K562 (cell line): ENCODE measurements around the gene GNAZ. TPM values are rescaled to one million over a fixed set of nuclear protein-coding genes. Genes with fewer than 3 reads are reported as not detected.

ENCODE experiments used
- ATF1 ChIP-seq, 2 experiments: fragments of 450-650 bp in 1 of 2; IDR thresholded peaks; 2 replicates each; pipeline ENCODE4 v1.6.1; 2016; ENCODE audit warnings: missing compliant biosample characterization in 1 of 2, missing genetic modification characterization in 1 of 2
- CBX2 ChIP-seq: fragments of 200-600 bp; sonication (generic); IDR thresholded peaks from one replicate; pipeline ENCODE4 v1.6.1; 2012; ENCODE audit warnings: mild to moderate bottlenecking, low read length, inconsistent platforms; ENCODE audit not compliant: insufficient read depth, poor library complexity, severe bottlenecking
- GABPB2 ChIP-seq: fragments of 250-450 bp; sonication (Bioruptor Pico); conservative IDR thresholded peaks from 2 replicates; pipeline ENCODE4 v1.5.1; 2021; ENCODE audit warnings: mild to moderate bottlenecking
- GATAD2A ChIP-seq: fragments of 450-650 bp; IDR thresholded peaks from 2 replicates; pipeline ENCODE4 v1.6.1; 2017
- HDAC3 ChIP-seq: fragments of 450-650 bp; IDR thresholded peaks from 2 replicates; pipeline ENCODE4 v1.6.1; 2018; ENCODE audit warnings: borderline replicate concordance, mild to moderate bottlenecking, moderate library complexity; ENCODE audit not compliant: partially characterized antibody
- HMGXB4 ChIP-seq: sonication (generic); formaldehyde crosslinking; IDR thresholded peaks from 2 replicates; pipeline ENCODE4 v1.8.1; 2023; ENCODE audit warnings: mild to moderate bottlenecking, missing genetic modification reagents
- JUN ChIP-seq, 2 experiments: sonication (generic) in 1 of 2; formaldehyde crosslinking in 1 of 2; IDR thresholded peaks; 2 replicates each; pipeline versions ENCODE4 v1.6.1 to v1.8.0; 2012 to 2022; ENCODE audit warnings: borderline replicate concordance in 2 of 2, mild to moderate bottlenecking in 2 of 2, improper control_type of control experiment in 1 of 2, low read depth in 1 of 2, low read length in 1 of 2, missing genetic modification reagents in 1 of 2
- MBD2 ChIP-seq: sonication (generic); IDR thresholded peaks from 2 replicates; pipeline ENCODE4 v1.6.1; 2016; ENCODE audit warnings: low read depth, borderline replicate concordance
- NFIC ChIP-seq: fragments of 450-650 bp; IDR thresholded peaks from 2 replicates; pipeline ENCODE4 v1.6.1; 2017; ENCODE audit warnings: mild to moderate bottlenecking, inconsistent platforms
- NRF1 ChIP-seq, 2 experiments: fragments of 450-650 bp; IDR thresholded peaks in 1 of 2; conservative IDR thresholded peaks in 1 of 2; 2 replicates each; pipeline ENCODE4 v1.6.1; 2014; ENCODE audit warnings: mild to moderate bottlenecking in 2 of 2
- POLR3A ChIP-seq: IDR thresholded peaks from 2 replicates; pipeline ENCODE4 v1.6.1; 2011; ENCODE audit warnings: borderline replicate concordance, mild to moderate bottlenecking, moderate library complexity; ENCODE audit not compliant: insufficient read length, insufficient read depth; ENCODE audit errors: extremely low read depth
- SNRNP70 ChIP-seq: fragments of 200-400 bp; formaldehyde crosslinking; optimal IDR thresholded peaks from 2 replicates; pipeline ENCODE3; 2017; ENCODE audit warnings: low read depth, low read length
- SP2 ChIP-seq: IDR thresholded peaks from 2 replicates; pipeline ENCODE4 v1.6.1; 2011; ENCODE audit warnings: mild to moderate bottlenecking, low read depth, low read length, moderate library complexity; ENCODE audit not compliant: poor library complexity, severe bottlenecking; ENCODE audit errors: extremely low read depth
- SRSF7 ChIP-seq: fragments of 200-400 bp; formaldehyde crosslinking; optimal IDR thresholded peaks from 2 replicates; pipeline ENCODE3; 2017; ENCODE audit warnings: mild to moderate bottlenecking, low read depth, low read length
- TAL1 ChIP-seq: fragments of 450-650 bp; IDR thresholded peaks from 2 replicates; pipeline ENCODE4 v1.6.1; 2016; ENCODE audit warnings: mild to moderate bottlenecking
- YBX1 ChIP-seq: fragments of 450-650 bp; IDR thresholded peaks from 2 replicates; pipeline ENCODE4 v1.7.1; 2016; ENCODE audit warnings: mild to moderate bottlenecking
- ZNF436 ChIP-seq: fragments of 250-450, 450-650 bp; sonication (Bioruptor Pico); formaldehyde crosslinking; IDR thresholded peaks from 2 replicates; pipeline ENCODE4 v1.7.0; 2020; ENCODE audit warnings: mild to moderate bottlenecking
- ZNF444 ChIP-seq: fragments of 250-450 bp; sonication (Bioruptor Pico); IDR thresholded peaks from 2 replicates; pipeline ENCODE4 v1.4.0; 2020; ENCODE audit warnings: mild to moderate bottlenecking, moderate library complexity
- ZNF639 ChIP-seq, 2 experiments: fragments of 200-800 bp in 1 of 2; sonication (Bioruptor generic) in 1 of 2; sonication (generic) in 1 of 2; formaldehyde crosslinking in 1 of 2; IDR thresholded peaks in 1 of 2; conservative IDR thresholded peaks in 1 of 2; 2 replicates each; pipeline versions ENCODE4 v1.5.0 to v1.6.1; 2016 to 2020; ENCODE audit warnings: missing compliant biosample characterization in 1 of 2, missing genetic modification characterization in 1 of 2, missing genetic modification reagents in 1 of 2
- polyA plus RNA-seq, 8 experiments: library from polyadenylated mRNA; depleted of rRNA in 4 of 8; stranded (reverse) in 5 of 8; unstranded in 3 of 8; fragments of >200 nt; fragmentation: Nextera tagmentation in 2 of 8; fragmentation: Illumina TruSeq in 1 of 8; extraction: Ambion mirVana in 2 of 8; extraction: Trizol in 1 of 8; gene quantifications; 2 replicates each; pipeline versions ENCODE4 v1.2.1 to v1.2.3, GENCODE V29; 2011 to 2014; ENCODE audit warnings: inconsistent platforms in 1 of 8, missing spikeins in 1 of 8
- total RNA-seq, 7 experiments: library from RNA; depleted of rRNA in 6 of 7; stranded (reverse); fragments of >200 nt in 6 of 7; fragmentation: Illumina TruSeq in 2 of 7; extraction: Trizol in 2 of 7; gene quantifications; 2 replicates each; pipeline versions ENCODE4 v1.2.1 to v1.2.3, GENCODE V29; 2011 to 2021; ENCODE audit warnings: low replicate concordance in 1 of 7
- TF ChIP-seq, protein P1 (sequence below), 2 experiments: IDR thresholded peaks in 1 of 2; conservative IDR thresholded peaks in 1 of 2; 2 replicates each; pipeline ENCODE4 v1.6.1; 2016; ENCODE audit warnings: low read depth in 2 of 2, mild to moderate bottlenecking in 1 of 2, missing compliant biosample characterization in 1 of 2, missing genetic modification characterization in 1 of 2, moderate library complexity in 1 of 2

GNAZ gene
- total and polyA plus RNA-seq, 9 of the 15 experiments (the other 6 are each of a cell fraction or from before 2014, with no cell fraction given), result 0.04 to 0.22 (median 0.13) TPM; not detected in 3

DNA sequence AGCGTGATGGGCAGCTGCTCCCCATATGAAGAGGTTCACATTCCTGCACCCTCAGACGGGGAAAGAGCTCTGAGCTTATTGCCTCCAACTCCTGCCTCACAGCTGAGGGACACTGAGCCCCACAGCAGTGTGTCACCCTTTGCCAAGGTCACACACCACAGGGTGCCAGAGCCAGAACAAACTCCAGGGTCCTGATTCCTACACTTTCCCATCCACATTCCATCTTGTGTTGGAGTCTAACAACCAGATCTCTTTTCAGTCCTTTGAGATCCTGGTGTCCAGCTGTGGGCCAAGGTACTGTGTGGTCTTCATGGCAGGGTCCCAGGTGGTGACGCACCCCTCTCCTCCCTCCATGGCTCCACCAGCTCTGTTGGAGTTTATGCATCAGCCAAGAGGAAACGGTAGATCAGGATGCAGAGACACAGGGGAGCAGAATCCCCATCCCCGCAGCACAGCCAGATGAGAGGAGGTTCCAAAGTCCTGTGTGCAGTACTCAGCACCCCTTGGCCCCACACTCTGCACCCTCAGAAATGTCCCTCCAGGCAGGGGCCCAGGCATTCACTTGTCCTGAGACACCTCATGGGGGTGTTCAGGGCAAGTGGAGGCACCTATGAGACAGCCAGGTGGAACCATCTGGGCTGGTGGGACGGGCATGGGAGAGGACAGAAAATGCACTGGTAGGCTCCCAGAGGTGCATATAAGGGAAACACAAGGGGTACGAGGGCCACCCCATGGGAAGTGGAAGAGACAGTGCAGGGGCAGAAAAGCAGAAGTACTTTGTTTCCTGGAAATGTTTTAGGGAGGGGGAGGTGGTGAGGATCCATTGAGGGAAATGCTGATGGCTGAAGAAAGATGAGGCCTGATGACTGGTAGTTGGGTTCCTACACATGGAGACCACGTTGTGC lies 32.6 kb upstream of the GNAZ start (continued):
- peak in 1 of 2 experiments; percentile 97; a peak in 2 of 4 replicates for TF ChIP-seq ZNF639 (CRISPR knock-in tag; conservative IDR thresholded peaks at IDR 0.05 in 1 of 2, IDR thresholded peaks at IDR 0.05 in 1 of 2)
- no peak for TF ChIP-seq HDAC3
- TF ChIP-seq GABPB2, result no peak
- peak; percentile 38; the same call in 1 of the 2 replicates for TF ChIP-seq HMGXB4
- TF ChIP-seq ATF1 (CRISPR knock-in tag; IDR thresholded peaks at IDR 0.05), result 0 out of 2 replicates have a peak, but pooled peaks have one; percentile 12
- no peak for TF ChIP-seq ATF1 (tag; IDR thresholded peaks at IDR 0.05)
- TF ChIP-seq, protein P1, sequence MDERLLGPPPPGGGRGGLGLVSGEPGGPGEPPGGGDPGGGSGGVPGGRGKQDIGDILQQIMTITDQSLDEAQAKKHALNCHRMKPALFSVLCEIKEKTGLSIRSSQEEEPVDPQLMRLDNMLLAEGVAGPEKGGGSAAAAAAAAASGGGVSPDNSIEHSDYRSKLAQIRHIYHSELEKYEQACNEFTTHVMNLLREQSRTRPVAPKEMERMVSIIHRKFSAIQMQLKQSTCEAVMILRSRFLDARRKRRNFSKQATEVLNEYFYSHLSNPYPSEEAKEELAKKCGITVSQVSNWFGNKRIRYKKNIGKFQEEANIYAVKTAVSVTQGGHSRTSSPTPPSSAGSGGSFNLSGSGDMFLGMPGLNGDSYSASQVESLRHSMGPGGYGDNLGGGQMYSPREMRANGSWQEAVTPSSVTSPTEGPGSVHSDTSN (CRISPR knock-in tag; IDR thresholded peaks at IDR 0.05; ENCODE audit: low read depth), result no peak; the same call in 1 of the 2 replicates
- TF ChIP-seq, protein P1 (tag; conservative IDR thresholded peaks at IDR 0.05; ENCODE audit: low read depth), result no peak
- TF ChIP-seq CBX2, result no peak
- TF ChIP-seq SRSF7, result no peak
- no peak for TF ChIP-seq ZNF444
- no peak for TF ChIP-seq TAL1
- peak; percentile 19; the same call in 1 of the 2 replicates for TF ChIP-seq GATAD2A
- no peak for TF ChIP-seq SNRNP70
- no peak for TF ChIP-seq MBD2
- no peak for TF ChIP-seq SP2
- TF ChIP-seq JUN (IDR thresholded peaks at IDR 0.05; ENCODE audit: borderline replicate concordance, low read depth, low read length), result no peak
- 0 out of 2 replicates have a peak, but pooled peaks have one; percentile 64 for TF ChIP-seq JUN (CRISPR knock-in tag; IDR thresholded peaks at IDR 0.05; ENCODE audit: borderline replicate concordance)
- TF ChIP-seq YBX1, result no peak
- TF ChIP-seq NFIC, result no peak
- TF ChIP-seq ZNF436 (CRISPR knock-in tag), result no peak
- TF ChIP-seq POLR3A, result no peak
- TF ChIP-seq NRF1 (conservative IDR thresholded peaks at IDR 0.05 in 1 of 2, IDR thresholded peaks at IDR 0.05 in 1 of 2), result no peak
